Activated CD4-positive, alpha-beta memory T cell treated with anti-CD3 and anti-CD28 coated beads for 36 hours (primary cell): Measurements from ENCODE around the gene PTGFRN. TPM values are rescaled to one million over a fixed set of nuclear protein-coding genes. Genes with fewer than 3 reads are reported as not detected.
A peak's percentile ranks its signal among the peaks of the same experiment; 100 is the strongest.

Experiments used
- CTCF ChIA-PET: fragments of 350-600 bp; sonication (Branson Sonifier 250); formaldehyde crosslinking; loops from one replicate; lab custom pipeline; 2021; ENCODE audit warnings: antibody characterized with exemption, inconsistent platforms; lab: Charles Lee
- POLR2A ChIA-PET: fragments of 350-600 bp; sonication (Branson Sonifier 250); formaldehyde crosslinking; loops from one replicate; lab custom pipeline; 2021; ENCODE audit warnings: antibody characterized with exemption; lab: Charles Lee
- DNase-seq: peaks from one replicate; pipeline ENCODE4 v3.0.0-alpha.2; 2020
- H3K27ac Mint-ChIP-seq: one replicate; pipeline ENCODE4 v1.8.0; 2021; ENCODE audit warnings: mixed read lengths
- H3K27me3 Mint-ChIP-seq: one replicate; pipeline ENCODE4 v1.8.0; 2021; ENCODE audit warnings: mixed read lengths
- H3K36me3 Mint-ChIP-seq: one replicate; pipeline ENCODE4 v1.8.0; 2021; ENCODE audit warnings: mixed read lengths
- H3K4me1 Mint-ChIP-seq: one replicate; pipeline ENCODE4 v1.8.0; 2021; ENCODE audit warnings: low read depth, mixed read lengths
- H3K4me3 Mint-ChIP-seq: one replicate; pipeline ENCODE4 v1.8.0; 2021; ENCODE audit warnings: mild to moderate bottlenecking, mixed read lengths
- H3K9me3 Mint-ChIP-seq: one replicate; pipeline ENCODE4 v1.8.0; 2021; ENCODE audit warnings: mixed read lengths
- intact Hi-C: fragments of 100-400 bp; cut with micrococcal nuclease; formaldehyde crosslinking; loops from one replicate; pipeline ENCODE4 v1.15.1; 2023
- total RNA-seq, 2 experiments: library from RNA; stranded (reverse); gene quantifications; one replicate each; pipeline ENCODE4 v1.2.3, GENCODE V29; 2021

PTGFRN gene
- total RNA-seq, 2 experiments from 2014 or later: 13.5 to 14.2 TPM

DNA sequence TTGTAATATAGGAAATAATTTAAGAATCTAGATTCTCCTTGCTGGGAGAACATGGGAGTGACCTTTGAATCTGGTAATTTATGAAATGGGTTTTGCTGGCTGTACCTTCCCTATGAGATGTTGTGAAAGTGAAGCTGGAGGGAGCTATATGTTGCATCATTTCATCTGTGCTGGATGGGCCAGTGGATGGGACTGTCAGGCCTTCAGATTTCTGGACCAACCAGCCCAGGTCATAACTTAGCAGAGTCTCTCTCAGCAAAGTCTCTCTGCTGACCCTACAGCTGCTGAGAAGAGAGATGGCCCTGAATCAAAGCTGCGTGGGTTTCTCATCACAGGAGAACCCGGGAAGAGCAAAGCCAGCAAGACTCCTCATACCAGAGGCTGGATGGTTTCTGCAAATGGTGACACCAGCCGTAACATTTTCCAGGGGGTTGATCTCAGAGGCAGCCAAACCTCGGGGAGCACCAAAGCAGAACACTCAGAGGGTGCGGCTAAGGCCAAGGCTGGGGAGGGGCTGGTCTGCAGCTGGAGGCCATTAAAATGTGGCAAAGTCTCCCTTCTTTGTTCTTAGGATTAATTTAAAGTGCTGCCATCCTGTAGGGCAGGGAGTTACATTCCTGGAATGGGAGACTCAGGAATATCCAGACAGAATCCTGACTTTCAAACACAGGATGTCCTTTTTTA is 18.2 kb upstream of the PTGFRN start:
- H3K4me3 Mint-ChIP-seq: no peak overlapping the region
- intact Hi-C loops: no loop called here
- ChIA-PET POLR2A (no interaction called here), CTCF (no interaction called here)
- H3K36me3 Mint-ChIP-seq: peaks cover 7% of the 10 kb centered on the region
- H3K9me3 Mint-ChIP-seq: peaks cover 14% of the 10 kb centered on the region
- H3K4me1 Mint-ChIP-seq: peaks cover 3% of the 10 kb centered on the region
- H3K27me3 Mint-ChIP-seq: peaks cover 6% of the 10 kb centered on the region
- no peak overlapping the region for H3K27ac Mint-ChIP-seq
- no peak for DNase-seq

DNA sequence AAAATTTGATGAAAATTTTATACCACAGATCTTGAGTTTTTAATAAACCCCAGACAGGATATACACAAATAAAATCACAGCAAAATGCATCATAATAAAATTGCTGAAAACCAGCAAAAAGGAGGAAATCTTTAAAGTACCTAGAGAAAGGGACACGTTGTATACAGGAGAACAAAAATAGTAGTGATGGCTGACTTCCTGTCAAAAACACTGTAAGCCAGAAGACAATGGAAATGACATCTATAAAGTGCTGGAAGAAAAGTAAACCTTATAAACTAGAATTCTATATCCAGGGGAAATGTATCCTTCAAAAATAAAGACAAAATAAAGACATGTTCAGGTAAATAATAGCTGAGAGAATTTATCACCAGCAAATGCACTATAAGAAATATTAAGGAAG is 14.6 kb upstream of the PTGFRN start:
- ChIA-PET POLR2A (interaction anchor here (0.8 kb wide), 1 partner anchor 17 kb away, joined by 3 read pairs; no protein-coding TSS in a partner anchor), CTCF (interaction anchor here (0.6 to 1.1 kb wide), 3 partner anchors 13 to 169 kb away, joined by 3 to 4 read pairs (median 4); no protein-coding TSS in a partner anchor)
- Mint-ChIP-seq H3K27me3 (peaks cover 6% of the 10 kb centered on the region), H3K4me3 (no peak overlapping the region), H3K27ac (no peak overlapping the region), H3K4me1 (peaks cover 3% of the 10 kb centered on the region), H3K36me3 (peaks cover 7% of the 10 kb centered on the region), H3K9me3 (peaks cover 14% of the 10 kb centered on the region)
- intact Hi-C loops: no loop called here
- no peak for DNase-seq

DNA sequence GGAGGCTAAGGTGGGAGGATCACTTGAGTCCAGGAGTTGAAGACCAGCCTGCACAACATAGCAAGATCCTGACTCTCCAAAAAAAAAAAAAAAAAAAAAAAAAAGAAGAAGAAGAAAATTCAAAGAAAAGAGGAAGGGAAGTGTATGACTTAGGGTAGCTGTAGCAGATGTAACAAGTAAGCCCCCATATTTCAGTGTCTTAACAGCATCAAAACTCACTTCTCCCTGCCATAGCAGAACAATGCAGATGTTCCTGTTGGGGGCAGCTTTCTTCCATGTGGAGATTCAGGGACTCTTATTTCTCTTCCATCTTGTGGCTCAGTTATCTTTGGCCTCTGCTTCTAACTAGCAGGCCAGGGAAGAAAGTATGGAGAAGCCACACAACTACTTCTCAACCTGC is 10.2 kb upstream of the PTGFRN start:
- H3K4me3 Mint-ChIP-seq: no peak overlapping the region
- H3K36me3 Mint-ChIP-seq: peaks cover 7% of the 10 kb centered on the region
- no peak for DNase-seq
- POLR2A ChIA-PET: no interaction called here
- no peak overlapping the region for H3K27ac Mint-ChIP-seq
- peaks cover 2% of the 10 kb centered on the region for H3K27me3 Mint-ChIP-seq
- CTCF ChIA-PET: no interaction called here
- intact Hi-C loops: no loop called here
- no peaks in the 10 kb centered on the region for H3K4me1 Mint-ChIP-seq
- peaks cover 7% of the 10 kb centered on the region for H3K9me3 Mint-ChIP-seq

DNA sequence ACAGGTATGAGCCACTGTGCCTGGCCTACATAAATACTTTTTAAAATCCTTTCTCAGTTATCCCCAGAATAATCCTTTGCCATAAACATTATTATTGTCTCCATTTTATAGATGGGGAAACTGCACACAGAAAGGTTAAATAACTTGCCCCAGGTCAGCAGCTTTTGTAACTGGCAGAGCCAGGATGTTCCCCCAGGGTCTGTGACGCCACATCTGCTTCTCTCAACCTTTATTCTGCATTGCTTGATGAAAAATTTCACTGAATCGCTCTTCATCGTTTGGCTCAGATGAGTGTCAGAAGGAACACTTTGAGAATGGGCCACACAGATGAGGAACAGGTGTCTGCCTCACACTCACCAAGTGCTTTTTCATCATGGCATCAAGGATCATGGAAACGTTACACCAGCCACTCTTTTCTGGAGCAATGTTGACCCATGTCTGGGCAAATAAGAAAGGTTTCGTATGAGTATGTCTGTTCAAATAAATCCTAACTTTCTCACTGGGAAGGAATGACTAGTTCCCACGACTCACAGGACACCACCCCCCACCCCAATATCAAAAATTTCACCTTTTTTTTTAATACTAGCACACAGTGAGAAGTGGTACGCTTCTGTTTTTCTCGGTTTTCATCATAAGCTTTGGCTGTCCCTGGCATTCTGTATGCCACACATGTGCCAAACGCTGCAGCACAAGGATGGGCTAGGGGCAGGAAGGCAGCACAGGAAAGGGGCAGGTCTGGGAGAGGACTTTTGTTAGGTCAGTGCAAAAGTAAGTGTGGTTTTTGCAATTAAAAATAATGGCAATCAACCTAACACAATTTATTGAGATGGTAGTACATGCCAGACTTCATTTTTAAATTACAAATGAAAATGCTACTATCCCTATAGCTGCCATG is 9.0 kb upstream of the PTGFRN start:
- H3K27ac Mint-ChIP-seq: no peak overlapping the region
- intact Hi-C loops: no loop called here
- DNase-seq: no peak
- no peaks in the 10 kb centered on the region for H3K36me3 Mint-ChIP-seq
- CTCF ChIA-PET: no interaction called here
- H3K4me1 Mint-ChIP-seq: no peaks in the 10 kb centered on the region
- no peak overlapping the region for H3K4me3 Mint-ChIP-seq
- H3K9me3 Mint-ChIP-seq: no peaks in the 10 kb centered on the region
- POLR2A ChIA-PET: no interaction called here
- no peaks in the 10 kb centered on the region for H3K27me3 Mint-ChIP-seq

DNA sequence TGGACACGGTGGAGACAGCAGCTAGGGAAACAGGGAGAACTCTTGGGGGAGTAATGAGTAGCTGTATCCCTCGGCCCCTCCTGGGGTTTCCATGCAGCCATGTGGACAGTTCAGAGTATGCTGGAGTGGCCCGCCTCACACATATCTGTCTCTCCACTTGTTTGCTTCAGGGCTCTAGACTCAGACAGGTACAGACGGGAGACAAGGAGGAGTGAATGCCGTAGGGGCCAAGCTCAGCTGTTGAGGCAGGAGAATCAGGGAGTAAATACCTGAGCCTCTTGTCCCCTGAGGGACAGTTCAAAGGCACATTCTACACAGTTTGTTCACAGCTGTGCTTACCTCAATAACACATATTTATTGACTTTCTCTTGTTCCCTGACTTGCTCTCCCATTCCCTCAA is 7.7 kb upstream of the PTGFRN start:
- H3K27me3 Mint-ChIP-seq: no peaks in the 10 kb centered on the region
- ChIA-PET CTCF (interaction anchor here (1.0 kb wide), 1 partner anchor 33 kb away, joined by 3 read pairs; no protein-coding TSS in a partner anchor), POLR2A (no interaction called here)
- H3K4me1 Mint-ChIP-seq: no peaks in the 10 kb centered on the region
- H3K4me3 Mint-ChIP-seq: no peak overlapping the region
- no peak overlapping the region for H3K27ac Mint-ChIP-seq
- no peaks in the 10 kb centered on the region for H3K36me3 Mint-ChIP-seq
- no peak for DNase-seq
- H3K9me3 Mint-ChIP-seq: no peaks in the 10 kb centered on the region
- intact Hi-C loops: no loop called here

DNA sequence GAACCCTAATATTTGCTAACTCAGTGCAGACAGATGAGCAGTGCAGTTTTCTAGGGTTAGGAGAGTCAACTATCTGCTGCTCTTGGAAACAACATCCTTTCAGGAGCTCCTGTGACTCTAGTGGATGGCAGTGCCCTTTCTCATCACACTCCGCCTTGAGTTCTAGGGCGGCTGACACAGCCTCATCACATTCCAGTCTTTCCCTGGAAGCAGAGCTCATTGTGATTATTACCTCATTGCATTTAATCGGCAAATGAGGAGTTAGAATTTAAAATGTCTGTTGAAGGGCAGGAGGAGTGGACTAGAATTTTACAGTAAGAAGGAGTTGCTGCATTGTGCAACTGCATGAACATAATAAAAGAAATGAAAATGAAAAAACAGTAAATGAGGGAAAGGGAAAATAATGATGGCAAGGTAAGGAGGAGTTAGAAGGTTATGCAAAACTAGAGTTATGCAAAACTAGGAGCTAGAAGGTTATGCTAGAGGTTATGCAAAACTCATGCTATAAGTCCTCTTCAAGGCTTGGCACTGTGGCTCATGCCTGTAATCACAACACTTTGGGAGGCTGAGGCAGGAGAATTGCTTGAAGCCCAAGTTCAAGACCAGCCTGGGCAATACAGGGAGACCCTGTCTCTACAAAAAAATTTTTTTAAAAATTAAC is 6.9 kb upstream of the PTGFRN start:
- ChIA-PET CTCF (interaction anchor here (1.0 kb wide), 1 partner anchor 178 kb away, joined by 3 read pairs; no protein-coding TSS in a partner anchor), POLR2A (interaction anchor here (0.5 kb wide), 1 partner anchor 42 kb away, joined by 3 read pairs; no protein-coding TSS in a partner anchor)
- H3K27me3 Mint-ChIP-seq: no peaks in the 10 kb centered on the region
- H3K9me3 Mint-ChIP-seq: no peaks in the 10 kb centered on the region
- H3K36me3 Mint-ChIP-seq: no peaks in the 10 kb centered on the region
- H3K27ac Mint-ChIP-seq: no peak overlapping the region
- no peak for DNase-seq
- H3K4me3 Mint-ChIP-seq: no peak overlapping the region
- no peaks in the 10 kb centered on the region for H3K4me1 Mint-ChIP-seq
- intact Hi-C loops: no loop called here

DNA sequence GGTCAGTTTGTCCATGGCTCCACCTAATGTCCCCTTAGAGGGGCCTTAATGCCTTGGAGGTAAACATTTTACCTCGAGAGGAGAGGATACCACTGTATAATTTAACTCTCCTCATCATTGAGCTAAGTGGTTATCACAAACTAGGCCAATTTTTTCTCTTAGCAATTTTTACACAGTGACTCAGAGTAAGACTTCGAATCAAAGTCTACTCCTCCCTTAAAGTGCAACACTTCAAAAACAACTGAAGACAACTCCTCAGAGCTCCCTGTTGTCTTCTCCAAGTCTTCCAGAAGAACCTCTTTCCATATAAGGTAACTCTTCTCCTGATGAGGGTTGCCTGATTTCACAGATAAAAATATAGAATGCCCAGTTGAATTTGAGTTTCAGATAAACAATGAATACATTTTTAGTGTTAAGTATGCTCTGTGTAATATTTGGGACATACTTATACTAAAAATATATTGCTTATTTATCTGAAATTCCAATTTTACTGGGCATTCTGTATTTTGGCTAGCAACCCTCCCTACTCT is 4.9 kb upstream of the PTGFRN start:
- H3K4me1 Mint-ChIP-seq: peaks cover 2% of the 10 kb centered on the region
- intact Hi-C loops: no loop called here
- H3K27me3 Mint-ChIP-seq: no peaks in the 10 kb centered on the region
- no peak for DNase-seq
- POLR2A ChIA-PET: no interaction called here
- H3K36me3 Mint-ChIP-seq: no peaks in the 10 kb centered on the region
- no peak overlapping the region for H3K27ac Mint-ChIP-seq
- H3K4me3 Mint-ChIP-seq: no peak overlapping the region
- CTCF ChIA-PET: interaction anchor here (0.8 kb wide), 1 partner anchor 179 kb away, joined by 3 read pairs; no protein-coding TSS in a partner anchor
- no peaks in the 10 kb centered on the region for H3K9me3 Mint-ChIP-seq

DNA sequence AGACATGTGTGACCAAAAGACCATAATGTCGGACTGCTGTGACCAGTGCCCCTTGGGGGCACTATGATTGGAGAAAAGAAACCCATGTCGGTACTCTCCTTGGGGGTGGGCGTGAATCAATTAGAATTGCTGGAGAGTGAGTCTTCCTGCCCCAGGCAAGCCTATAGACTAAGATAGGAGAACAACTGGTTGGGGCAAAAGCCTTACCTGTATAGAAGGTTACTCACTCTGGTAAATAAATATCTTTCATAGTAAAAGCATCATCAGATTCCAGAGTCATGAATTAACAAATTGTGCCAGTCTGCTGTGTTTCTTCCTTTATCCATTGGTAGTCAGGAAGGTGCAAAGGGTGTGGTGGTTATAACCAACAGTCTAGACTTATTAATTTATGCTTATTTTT is 2.9 kb upstream of the PTGFRN start:
- no peak overlapping the region for H3K27ac Mint-ChIP-seq
- H3K4me1 Mint-ChIP-seq: peaks cover 2% of the 10 kb centered on the region
- intact Hi-C loops: no loop called here
- ChIA-PET CTCF (no interaction called here), POLR2A (no interaction called here)
- H3K36me3 Mint-ChIP-seq: no peaks in the 10 kb centered on the region
- no peaks in the 10 kb centered on the region for H3K27me3 Mint-ChIP-seq
- DNase-seq: no peak
- H3K4me3 Mint-ChIP-seq: no peak overlapping the region
- no peaks in the 10 kb centered on the region for H3K9me3 Mint-ChIP-seq

DNA sequence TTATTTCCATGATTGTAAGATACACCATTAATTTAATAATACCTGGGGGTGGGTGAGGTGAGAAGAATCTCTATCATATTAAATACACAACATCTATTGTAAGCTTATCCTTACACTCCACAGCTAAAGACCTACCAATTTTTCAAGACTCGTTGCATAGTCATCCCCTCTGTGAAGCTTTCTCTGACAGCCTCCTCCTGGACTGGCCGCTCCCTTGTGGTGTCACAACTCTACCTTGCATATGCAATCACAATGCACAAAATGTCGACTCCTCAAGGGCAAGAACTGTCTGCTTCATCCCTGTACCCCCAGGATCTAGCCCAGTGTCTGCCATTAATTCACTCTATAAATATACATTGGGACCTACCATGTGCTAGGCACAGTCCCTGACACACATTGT is 2.4 kb upstream of the PTGFRN start:
- intact Hi-C loops: no loop called here
- no peak for DNase-seq
- ChIA-PET CTCF (no interaction called here), POLR2A (no interaction called here)
- Mint-ChIP-seq H3K36me3 (no peaks in the 10 kb centered on the region), H3K4me1 (peaks cover 2% of the 10 kb centered on the region), H3K27me3 (no peaks in the 10 kb centered on the region), H3K4me3 (no peak overlapping the region), H3K27ac (no peak overlapping the region), H3K9me3 (no peaks in the 10 kb centered on the region)

DNA sequence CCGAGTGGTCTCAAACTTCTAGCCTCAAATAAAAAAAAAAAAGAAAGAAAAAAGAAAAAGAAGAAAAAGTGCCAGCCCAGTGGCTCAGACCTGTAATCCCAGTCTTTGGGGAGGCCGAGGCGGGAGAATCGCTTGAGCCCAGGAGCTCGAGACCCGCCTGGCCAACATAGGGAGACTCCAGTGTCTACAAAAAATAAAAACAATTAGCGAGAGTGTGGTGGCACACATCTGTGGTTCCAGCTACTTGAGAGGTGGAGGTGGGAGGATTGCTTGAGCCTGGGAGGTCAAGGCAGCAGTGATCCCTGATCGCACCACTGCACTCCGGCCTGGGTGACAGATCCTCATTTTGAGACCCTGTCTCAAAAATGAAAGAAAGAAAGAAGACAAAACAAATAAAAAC is 1.4 kb upstream of the PTGFRN start:
- ChIA-PET POLR2A (no interaction called here), CTCF (interaction anchor here (0.6 kb wide), 1 partner anchor 461 kb away, joined by 4 read pairs; no protein-coding TSS in a partner anchor)
- no peak for DNase-seq
- no peak overlapping the region for H3K27ac Mint-ChIP-seq
- H3K4me1 Mint-ChIP-seq: peaks cover 2% of the 10 kb centered on the region
- H3K9me3 Mint-ChIP-seq: no peaks in the 10 kb centered on the region
- no peaks in the 10 kb centered on the region for H3K27me3 Mint-ChIP-seq
- intact Hi-C loops: no loop called here
- no peak overlapping the region for H3K4me3 Mint-ChIP-seq
- H3K36me3 Mint-ChIP-seq: no peaks in the 10 kb centered on the region

DNA sequence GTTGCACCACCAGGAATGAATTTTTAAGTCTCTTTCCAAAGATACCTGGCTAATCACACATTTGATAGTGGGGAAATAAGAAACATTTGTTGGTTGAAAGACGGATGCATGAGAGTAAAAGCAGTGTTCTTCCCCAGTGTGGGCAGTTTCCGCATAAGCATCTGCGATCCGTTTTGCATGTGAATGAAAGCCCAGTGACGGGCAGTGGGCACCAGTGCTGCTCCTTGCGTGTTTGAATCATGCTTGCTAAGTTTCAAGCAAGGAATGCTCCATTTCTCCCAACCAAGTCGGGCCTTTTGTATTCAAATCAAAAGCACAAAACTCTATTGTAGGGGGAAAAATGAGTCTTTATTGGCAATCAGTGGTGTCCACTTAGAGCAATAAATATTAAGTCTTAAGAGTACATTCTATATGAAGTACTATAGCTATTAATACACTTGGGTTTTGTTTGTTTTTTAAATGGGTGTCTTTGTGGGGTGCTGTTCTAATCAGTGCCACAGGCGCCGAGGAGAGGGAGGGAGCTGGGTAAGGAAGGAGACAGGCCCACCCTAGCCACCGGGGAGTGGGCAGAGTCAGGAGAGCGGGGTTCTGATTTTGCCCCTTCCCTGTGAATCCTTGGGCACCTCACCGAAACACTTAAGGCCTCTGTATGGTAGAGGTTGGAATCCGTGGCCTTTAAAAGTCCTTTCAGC is 750 bp upstream of the PTGFRN start:
- no peaks in the 10 kb centered on the region for H3K27me3 Mint-ChIP-seq
- H3K27ac Mint-ChIP-seq: no peak overlapping the region
- peaks cover 2% of the 10 kb centered on the region for H3K4me1 Mint-ChIP-seq
- peak overlapping the region; percentile 69 for H3K4me3 Mint-ChIP-seq
- intact Hi-C loops: no loop called here
- POLR2A ChIA-PET: no interaction called here
- CTCF ChIA-PET: interaction anchor here (0.6 kb wide), 1 partner anchor 462 kb away, joined by 4 read pairs; no protein-coding TSS in a partner anchor
- H3K9me3 Mint-ChIP-seq: no peaks in the 10 kb centered on the region
- DNase-seq: no peak
- no peaks in the 10 kb centered on the region for H3K36me3 Mint-ChIP-seq
